Mesodermal cell (in vitro differentiated cells): ENCODE data around the gene CRABP2.

ENCODE experiments used
- H3K27ac ChIP-seq: 2 replicates; pipeline ENCODE4 v1.7.0; 2013; ENCODE audit warnings: mild to moderate bottlenecking, low read depth, low read length, moderate library complexity; ENCODE audit not compliant: severe bottlenecking
- H3K36me3 ChIP-seq: 2 replicates; pipeline ENCODE4 v1.7.1; 2013; ENCODE audit warnings: mild to moderate bottlenecking, low read length, moderate library complexity; ENCODE audit not compliant: control insufficient read depth, insufficient read depth
- H3K4me1 ChIP-seq: one replicate; pipeline ENCODE4 v1.7.1; 2013; ENCODE audit warnings: mild to moderate bottlenecking, low read length; ENCODE audit not compliant: insufficient read depth, control insufficient read depth, poor library complexity, severe bottlenecking
- H3K4me3 ChIP-seq: 2 replicates; pipeline ENCODE4 v1.7.0; 2013; ENCODE audit warnings: low read length, control low read depth, mild to moderate bottlenecking; ENCODE audit not compliant: insufficient read depth, poor library complexity, severe bottlenecking; ENCODE audit errors: extremely low read depth
- H3K9me3 ChIP-seq: 2 replicates; pipeline ENCODE4 v1.7.1; 2013; ENCODE audit warnings: mild to moderate bottlenecking, low read length, moderate library complexity; ENCODE audit not compliant: control insufficient read depth
- WGBS, 2 experiments: methylation state at CpG; one replicate each; pipeline ENCODE4 v1.1.5; 2013; ENCODE audit warnings: missing lambda C conversion rate in 2 of 2; ENCODE audit not compliant: insufficient coverage in 2 of 2; 5-methylcytosine and 5-hydroxymethylcytosine counted together

Gene CRABP2

DNA sequence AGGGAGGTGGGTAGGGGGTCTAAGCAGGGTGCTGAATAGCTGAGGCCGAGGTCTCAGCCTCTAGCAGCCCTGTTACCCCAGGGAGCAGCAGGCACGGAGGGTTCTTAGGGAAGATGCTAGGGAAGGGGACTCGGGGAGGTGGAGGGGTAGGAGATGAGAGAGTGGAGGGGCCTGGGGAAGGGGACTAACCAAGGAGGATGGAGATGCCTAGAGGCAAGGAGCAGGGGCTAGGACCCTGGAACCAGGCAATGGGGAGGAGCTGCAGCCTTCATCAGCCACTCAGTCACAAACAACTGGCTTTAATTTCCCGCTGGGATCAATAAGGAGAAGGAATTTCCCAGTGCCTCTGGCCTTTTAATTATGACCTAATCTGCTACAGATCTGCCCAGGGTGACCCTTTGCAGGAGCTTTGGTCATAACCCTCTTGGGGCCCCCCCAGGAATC lies 2.9 kb upstream of the CRABP2 start:
- peaks cover 65% of the 10 kb centered on the region for H3K4me1 ChIP-seq
- WGBS, 2 experiments, result 6 to 9% methylated on average over 1 to 2 of the region's 4 CpGs
- H3K4me3 ChIP-seq, result no peak overlapping the region
- H3K9me3 ChIP-seq, result no peaks in the 10 kb centered on the region
- peaks cover 1% of the 10 kb centered on the region for H3K36me3 ChIP-seq
- H3K27ac ChIP-seq, result peak overlapping the region; percentile 82

DNA sequence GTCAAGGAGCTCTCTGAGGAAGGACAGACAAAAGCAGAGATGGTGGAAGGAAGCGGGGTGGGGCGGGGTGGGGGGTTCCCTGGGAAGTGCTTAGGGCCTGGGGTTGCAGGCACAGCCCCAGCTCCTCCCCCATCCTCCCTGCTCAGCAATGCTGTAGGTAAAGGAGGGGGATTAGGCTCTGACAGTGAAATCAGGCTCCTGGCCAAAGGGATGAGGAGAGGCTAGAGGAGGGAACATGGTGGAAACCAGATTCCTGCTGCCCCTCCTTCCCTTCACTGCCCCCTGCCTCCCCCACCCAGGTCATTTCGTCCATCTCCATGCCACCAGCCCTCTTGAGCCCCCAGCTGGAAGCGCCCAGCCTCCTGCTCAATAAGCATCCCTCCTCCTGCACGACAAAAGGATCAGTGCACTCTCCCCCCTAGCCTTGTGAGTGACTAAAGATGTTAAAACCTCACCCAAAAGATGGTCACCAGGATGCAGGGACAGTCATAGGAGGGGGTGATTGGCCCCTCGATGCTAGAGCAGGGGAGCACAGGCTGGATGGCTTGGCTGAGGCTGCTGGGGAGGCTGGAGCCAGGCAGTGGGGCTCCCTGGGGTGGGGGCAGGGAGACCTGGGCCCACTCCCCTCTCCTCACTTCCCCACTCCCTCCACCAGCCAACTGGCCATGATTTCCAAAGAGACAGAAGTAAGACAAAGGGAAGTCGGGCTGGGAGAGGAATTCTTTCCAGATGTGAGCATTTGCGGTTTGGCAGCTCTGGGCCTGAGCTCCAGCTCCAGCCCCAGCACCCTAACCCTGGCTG lies 2.2 kb upstream of the CRABP2 start:
- Histone ChIP-seq H3K4me1 (peaks cover 65% of the 10 kb centered on the region), H3K27ac (peak overlapping the region; percentile 82)

DNA sequence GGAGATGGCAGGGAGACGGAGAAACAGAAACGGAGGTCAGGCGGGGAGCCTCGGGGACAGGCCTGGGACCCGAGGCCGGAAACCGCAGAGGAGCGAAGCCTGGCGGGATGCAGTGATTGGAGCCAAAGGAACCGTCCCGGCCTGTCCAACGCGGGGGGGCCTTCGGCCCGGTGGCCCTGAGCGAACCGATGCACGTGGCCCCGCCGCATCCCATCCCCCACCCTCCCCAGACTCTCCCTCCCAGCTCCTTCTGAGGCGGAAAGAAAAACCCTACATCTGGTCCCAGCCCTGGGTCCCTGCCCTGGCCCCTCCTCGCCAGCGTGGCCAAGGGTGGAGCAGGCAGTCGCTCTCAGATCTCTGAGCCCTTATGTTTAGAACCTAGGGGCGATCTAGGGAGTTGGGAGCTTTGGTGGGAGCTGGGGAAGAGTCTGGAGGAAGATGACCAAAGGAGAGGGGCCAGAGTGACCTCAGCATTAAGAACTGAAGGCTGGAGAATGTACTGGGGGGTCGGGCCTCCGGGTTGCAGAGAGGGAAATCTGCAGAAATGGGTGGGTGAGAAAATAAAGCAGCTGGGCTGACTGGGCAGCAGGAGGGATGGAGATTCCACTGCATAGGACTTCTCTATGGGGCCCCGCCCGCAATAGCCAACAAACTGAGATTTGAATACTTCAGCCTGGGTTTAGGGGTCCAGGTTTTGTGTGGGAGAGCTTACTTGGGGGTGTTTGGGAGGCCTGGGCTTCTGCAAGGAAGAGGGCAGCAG lies 1.5 kb upstream of the CRABP2 start:
- H3K4me3 ChIP-seq, result peak overlapping the region; percentile 65
- H3K9me3 ChIP-seq, result no peaks in the 10 kb centered on the region
- peak overlapping the region; percentile 80 for H3K27ac ChIP-seq
- WGBS, 2 experiments, result 0% methylated on average over 26 to 27 of the region's 29 CpGs
- peaks cover 61% of the 10 kb centered on the region for H3K4me1 ChIP-seq
- H3K36me3 ChIP-seq, result peaks cover 7% of the 10 kb centered on the region

More for the DNA sequence above, 2.2 kb upstream of the CRABP2 start:
- Histone ChIP-seq H3K4me3 (no peak overlapping the region), H3K36me3 (peaks cover 7% of the 10 kb centered on the region), H3K9me3 (no peaks in the 10 kb centered on the region)
- WGBS, 2 experiments, result 10 to 14% methylated on average over 2 to 4 of the region's 8 CpGs

DNA sequence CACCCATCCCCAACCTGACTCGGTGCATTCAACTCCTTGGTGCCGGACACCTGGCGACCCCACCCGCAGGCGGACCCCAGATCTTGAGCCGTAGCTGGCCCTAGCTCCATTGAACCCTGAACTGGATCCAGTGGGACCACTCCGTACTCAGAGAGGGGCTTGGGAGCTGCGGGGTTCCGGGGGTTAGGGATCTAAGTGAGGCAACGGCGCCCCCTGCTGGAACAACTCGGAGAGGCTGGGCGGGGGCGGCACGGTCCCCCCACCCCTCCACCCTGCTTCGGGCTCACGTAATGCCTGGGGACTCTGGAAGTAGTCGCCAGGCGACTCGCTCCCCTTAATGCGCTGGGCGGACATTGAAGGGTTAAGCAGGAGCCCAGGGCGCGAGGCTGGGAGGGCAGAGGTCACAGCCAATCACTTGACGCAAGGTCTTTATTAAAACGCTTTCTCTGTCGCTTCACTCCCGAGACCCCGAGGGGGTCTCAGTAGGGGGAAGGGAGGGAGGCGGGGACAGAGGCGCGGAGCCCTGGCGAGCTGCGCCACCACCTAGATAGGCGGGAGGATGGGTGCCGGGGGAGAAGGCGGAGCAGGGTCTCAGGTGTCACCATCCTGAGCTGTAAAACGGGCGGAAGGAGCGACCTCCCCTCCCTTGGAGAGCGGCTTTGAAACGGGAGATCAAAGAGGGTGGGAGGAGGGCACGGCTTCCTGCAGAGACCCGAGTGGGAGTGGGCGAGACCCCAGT lies 704 bp upstream of the CRABP2 start:
- H3K9me3 ChIP-seq, result no peaks in the 10 kb centered on the region
- H3K36me3 ChIP-seq, result peaks cover 9% of the 10 kb centered on the region
- H3K4me1 ChIP-seq, result peaks cover 63% of the 10 kb centered on the region
- 0% methylated on average over 21 to 33 of the region's 45 CpGs for WGBS, 2 experiments
- peak overlapping the region; percentile 80 for H3K27ac ChIP-seq
- peak overlapping the region; percentile 65 for H3K4me3 ChIP-seq

DNA sequence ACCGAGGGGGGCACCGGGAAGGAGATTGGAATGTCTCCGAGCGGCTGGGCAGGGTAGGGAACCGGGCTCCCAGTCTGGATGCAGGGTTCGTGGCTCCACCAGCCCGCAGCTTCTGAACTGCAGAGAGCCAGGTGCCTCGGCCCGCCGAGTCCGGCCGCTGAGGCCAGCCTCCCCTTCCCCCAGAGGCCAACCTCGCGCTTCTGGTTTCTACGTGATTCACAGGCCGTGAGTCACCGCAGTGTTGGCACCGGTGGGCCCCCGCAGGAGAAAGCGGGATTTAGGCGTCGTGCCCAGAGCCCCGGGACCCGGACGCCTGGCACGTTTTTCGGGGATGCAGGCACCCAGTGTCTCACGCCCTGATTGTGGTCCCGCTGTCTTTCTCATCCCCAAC lies 458 bp downstream of the CRABP2 start:
- H3K4me1 ChIP-seq, result peaks cover 55% of the 10 kb centered on the region
- 0 to 1% methylated on average over 27 to 29 of the region's 29 CpGs for WGBS, 2 experiments
- H3K4me3 ChIP-seq, result peak overlapping the region; percentile 65
- no peaks in the 10 kb centered on the region for H3K9me3 ChIP-seq
- peaks cover 21% of the 10 kb centered on the region for H3K36me3 ChIP-seq
- peak overlapping the region; percentile 80 for H3K27ac ChIP-seq

DNA sequence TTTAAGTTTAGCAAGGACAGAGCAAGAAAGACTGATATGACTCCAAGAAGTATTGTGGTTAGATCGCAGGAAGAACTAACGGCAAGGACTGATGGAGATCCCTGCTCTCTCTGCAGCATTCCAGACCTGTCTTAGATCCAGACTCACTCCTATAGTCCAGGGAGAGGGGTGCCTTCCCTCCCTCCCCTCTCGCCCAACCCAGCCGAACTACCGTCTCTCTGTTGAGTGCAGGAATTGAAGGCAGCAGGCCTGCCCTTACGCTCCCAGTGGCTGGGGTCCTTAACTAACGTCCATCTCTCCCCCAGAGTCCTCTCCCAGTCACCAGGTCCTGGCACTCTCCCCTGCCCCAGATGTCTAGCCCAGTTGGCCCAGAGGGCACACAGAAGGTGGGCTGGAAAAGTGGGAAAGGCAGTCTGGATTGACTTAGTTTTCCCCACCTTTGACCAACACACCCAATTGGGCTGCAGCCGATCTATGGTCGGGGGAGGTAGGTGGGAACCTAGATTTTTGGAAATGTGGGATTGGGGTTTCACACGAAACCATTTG lies 1.1 kb downstream of the CRABP2 start:
- Histone ChIP-seq H3K9me3 (no peaks in the 10 kb centered on the region), H3K4me3 (peak overlapping the region; percentile 65), H3K36me3 (peaks cover 28% of the 10 kb centered on the region), H3K27ac (peak overlapping the region; percentile 80), H3K4me1 (peaks cover 48% of the 10 kb centered on the region)
- WGBS, 2 experiments, result 3 to 39% methylated on average over 4 to 5 of the region's 10 CpGs

DNA sequence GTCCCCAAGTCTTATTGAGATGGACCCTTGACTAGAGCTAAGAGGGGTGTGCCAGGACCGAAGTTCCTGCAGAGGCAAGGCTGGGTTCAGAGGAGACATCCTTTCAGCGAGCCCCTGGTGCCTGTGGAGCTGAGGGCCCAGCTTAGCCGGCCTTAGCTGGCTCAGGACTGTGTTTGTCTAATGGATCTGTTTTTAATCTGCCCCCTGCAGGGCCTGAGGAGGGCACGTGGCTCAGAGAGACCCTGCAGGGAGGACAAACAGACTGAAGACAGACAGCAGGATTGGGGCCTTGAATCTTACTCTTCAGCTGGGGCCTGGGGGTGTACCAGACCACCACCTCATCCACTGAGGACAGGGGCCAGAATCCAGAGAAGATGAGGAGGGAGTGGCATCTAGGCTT lies 1.6 kb downstream of the CRABP2 start:
- Histone ChIP-seq H3K4me1 (peaks cover 43% of the 10 kb centered on the region), H3K27ac (peak overlapping the region; percentile 23), H3K4me3 (peak overlapping the region; percentile 65), H3K36me3 (peaks cover 33% of the 10 kb centered on the region), H3K9me3 (no peaks in the 10 kb centered on the region)
- WGBS, 2 experiments, result 12 to 15% methylated on average over 4 of the region's 4 CpGs

DNA sequence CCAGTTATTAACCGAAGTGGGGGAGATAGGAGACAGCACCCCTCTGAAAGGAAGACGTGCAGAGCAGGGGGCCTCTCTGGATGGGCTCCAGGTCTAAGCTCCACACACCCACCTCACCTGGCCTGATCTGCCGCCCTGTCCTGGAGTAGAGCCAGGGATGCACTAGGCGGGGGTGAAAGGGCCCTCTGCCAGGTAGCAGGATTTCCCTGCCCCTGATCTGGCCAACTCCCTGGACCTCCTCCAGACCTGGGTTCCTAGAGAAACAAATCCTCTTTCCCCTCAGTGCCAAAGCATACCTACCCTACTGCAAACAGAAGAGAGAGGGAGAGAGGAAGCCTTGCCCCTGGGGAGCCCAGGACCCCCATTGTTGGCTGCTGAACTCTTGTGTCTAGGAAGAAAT lies 2.0 kb downstream of the CRABP2 start:
- Histone ChIP-seq H3K27ac (no peak overlapping the region), H3K4me1 (peaks cover 39% of the 10 kb centered on the region), H3K4me3 (peak overlapping the region; percentile 65), H3K36me3 (peaks cover 37% of the 10 kb centered on the region), H3K9me3 (no peaks in the 10 kb centered on the region)
- WGBS, 2 experiments, result 80 to 100% methylated on average over 1 to 3 of the region's 4 CpGs

DNA sequence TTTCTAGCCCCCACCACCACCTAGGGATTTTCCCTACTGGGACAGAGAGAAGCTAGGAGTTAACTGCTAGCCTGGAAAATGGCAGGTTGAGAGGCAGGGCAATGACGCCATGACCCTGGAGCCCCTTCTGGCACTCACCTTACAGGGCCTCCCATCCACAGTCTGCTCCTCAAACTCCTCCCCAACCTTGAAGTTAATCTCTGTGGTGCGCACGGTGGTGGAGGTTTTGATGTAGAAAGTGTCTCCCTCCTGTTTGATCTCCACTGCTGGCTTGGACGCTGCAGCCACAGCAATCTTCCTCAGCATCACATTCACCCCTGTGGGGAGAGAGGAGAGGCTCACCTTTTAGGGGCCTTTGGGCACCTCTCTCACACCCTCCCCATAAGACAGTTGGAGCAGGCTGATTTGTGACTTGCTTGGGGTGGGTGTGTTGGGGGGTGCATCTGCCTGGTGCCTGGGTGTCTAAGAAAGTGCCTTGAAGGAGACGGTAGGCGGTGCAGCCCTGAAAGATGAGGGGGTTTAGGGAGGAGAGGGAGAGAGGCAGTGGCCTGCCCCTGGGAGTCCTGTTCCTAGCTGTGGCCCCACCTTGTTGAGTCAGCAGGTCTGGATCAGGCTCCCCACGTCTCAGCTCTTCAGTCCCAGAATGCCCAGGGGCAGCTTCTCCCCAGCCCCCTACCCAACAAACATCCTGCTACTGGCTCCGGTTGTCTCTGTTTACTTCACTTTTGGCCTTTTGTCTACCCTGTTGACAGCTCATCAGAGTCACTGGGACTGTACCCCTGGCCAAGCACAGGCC lies 4.4 kb downstream of the CRABP2 start:
- WGBS, 2 experiments, result 39 to 71% methylated on average over 2 to 3 of the region's 8 CpGs
- H3K27ac ChIP-seq, result peak overlapping the region; percentile 46

DNA sequence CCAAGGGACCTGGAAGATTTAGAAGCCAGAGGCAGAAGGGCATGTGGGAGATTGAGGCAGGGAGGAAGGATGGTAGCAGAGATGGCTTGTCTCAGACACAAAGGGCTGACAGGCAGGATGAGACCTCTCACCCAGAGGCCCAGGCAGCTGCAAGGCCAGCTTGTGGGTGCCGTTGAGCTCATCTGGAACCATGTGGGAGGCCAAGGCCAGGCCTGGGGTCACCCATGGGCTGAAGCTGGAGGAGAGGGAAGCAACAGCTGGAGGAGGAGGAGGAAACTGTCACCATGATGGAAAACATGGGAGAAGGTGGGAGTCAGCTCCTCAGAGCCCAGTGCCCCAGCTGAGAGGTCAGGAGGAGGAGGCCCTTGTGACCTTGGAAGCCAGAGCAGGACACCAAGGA lies 6.4 kb downstream of the CRABP2 start:
- WGBS, 2 experiments, result 91 to 100% methylated on average over 1 of the region's 1 CpG
- Histone ChIP-seq H3K36me3 (peaks cover 44% of the 10 kb centered on the region), H3K9me3 (no peaks in the 10 kb centered on the region), H3K4me3 (no peak overlapping the region), H3K27ac (no peak overlapping the region), H3K4me1 (peaks cover 24% of the 10 kb centered on the region)

More for the DNA sequence above, 4.4 kb downstream of the CRABP2 start:
- Histone ChIP-seq H3K36me3 (peaks cover 44% of the 10 kb centered on the region), H3K4me3 (no peak overlapping the region), H3K4me1 (peaks cover 25% of the 10 kb centered on the region), H3K9me3 (no peaks in the 10 kb centered on the region)
